OCI-LY7 (cell line): ENCODE results near the gene KLHL11. TPM values are rescaled to one million over a fixed set of nuclear protein-coding genes. Genes with fewer than 3 reads are reported as not detected.

ENCODE experiments used
- BruUV-seq: library from RNA; stranded (reverse); fragments of 400-500 nt; replicated peaks from 2 replicates; lab custom pipeline; 2021; lab: Mats Ljungman, UMichigan
- CTCF ChIA-PET: fragments of 300-600 bp; sonication (Branson Sonifier 250); formaldehyde crosslinking; loops from one replicate; lab custom pipeline; 2022; ENCODE audit warnings: antibody characterized with exemption; ENCODE audit not compliant: unreplicated experiment; lab: Charles Lee
- POLR2A ChIA-PET: fragments of 300-600 bp; sonication (Branson Sonifier 250); formaldehyde crosslinking; loops from one replicate; lab custom pipeline; 2022; ENCODE audit warnings: antibody characterized with exemption; lab: Charles Lee
- DNase-seq: peaks from one replicate; pipeline ENCODE4 v3.0.0-alpha.2; 2015; ENCODE audit warnings: low spot score
- H2AFZ ChIP-seq: fragments of 200-600 bp; sonication (generic), shearing (Covaris generic); 2 replicates; pipeline ENCODE4 v1.6.1; 2014; ENCODE audit warnings: mild to moderate bottlenecking, antibody characterized with exemption, low read length, moderate library complexity
- H3K27ac ChIP-seq: fragments of 200-600 bp; sonication (generic); 2 replicates; pipeline ENCODE4 v1.5.1; 2014; ENCODE audit warnings: mixed run types, low read depth, mild to moderate bottlenecking, moderate library complexity, low read length, inconsistent platforms; ENCODE audit not compliant: poor library complexity, severe bottlenecking
- H3K36me3 ChIP-seq: fragments of 200-600 bp; sonication (generic); 2 replicates; pipeline ENCODE4 v1.6.1; 2014; ENCODE audit warnings: mild to moderate bottlenecking, antibody characterized with exemption, low read length, moderate library complexity, mixed read lengths; ENCODE audit not compliant: insufficient read depth
- H3K4me1 ChIP-seq: fragments of 200-600 bp; sonication (generic); 2 replicates; pipeline ENCODE4 v1.5.1; 2014; ENCODE audit warnings: mild to moderate bottlenecking, low read length; ENCODE audit not compliant: insufficient read depth, poor library complexity, severe bottlenecking
- H3K4me2 ChIP-seq: fragments of 200-600 bp; sonication (generic); 2 replicates; pipeline ENCODE4 v1.6.1; 2014; ENCODE audit warnings: mild to moderate bottlenecking, low read length
- H3K4me3 ChIP-seq: fragments of 200-600 bp; sonication (generic); 2 replicates; pipeline ENCODE4 v1.5.1; 2014; ENCODE audit warnings: mild to moderate bottlenecking, low read depth, low read length; ENCODE audit not compliant: poor library complexity, severe bottlenecking
- H3K79me2 ChIP-seq: fragments of 200-600 bp; sonication (generic); 2 replicates; pipeline ENCODE4 v1.6.1; 2016; ENCODE audit warnings: low read depth, mild to moderate bottlenecking, low read length, moderate library complexity, mixed read lengths; ENCODE audit not compliant: insufficient read depth
- H3K9me2 ChIP-seq: fragments of 200-600 bp; sonication (generic); 2 replicates; pipeline ENCODE4 v1.6.1; 2016; ENCODE audit warnings: mild to moderate bottlenecking, low read length, mixed read lengths; ENCODE audit not compliant: insufficient read depth
- H3K9me3 ChIP-seq: fragments of 200-600 bp; sonication (generic); 2 replicates; pipeline ENCODE4 v1.6.1; 2014; ENCODE audit warnings: mild to moderate bottlenecking, mixed run types, low read length, mixed read lengths
- H4K20me1 ChIP-seq: fragments of 200-600 bp; sonication (generic); 2 replicates; pipeline ENCODE4 v1.6.1; 2014; ENCODE audit warnings: mild to moderate bottlenecking, antibody characterized with exemption, low read length, moderate library complexity, mixed read lengths; ENCODE audit not compliant: insufficient read depth
- EZH2phosphoT487 ChIP-seq: fragments of 200-600 bp; sonication (generic); IDR thresholded peaks from 2 replicates; pipeline ENCODE4 v1.6.1; 2018; ENCODE audit warnings: low read depth, borderline replicate concordance, mild to moderate bottlenecking, mixed run types, antibody characterized with exemption, low read length, moderate library complexity, mixed read lengths
- intact Hi-C: fragments of 100-400 bp; cut with micrococcal nuclease; formaldehyde crosslinking; loops from one replicate; pipeline ENCODE4 v1.10.0; 2022; ENCODE audit not compliant: unreplicated experiment
- total RNA-seq, 2 experiments: library from RNA; depleted of rRNA in 1 of 2; stranded (reverse); fragments of >200 nt in 1 of 2; shearing (Covaris generic) in 1 of 2; gene quantifications; 2 replicates each; pipeline ENCODE4 v1.2.3, GENCODE V29; 2014 to 2022
- TF ChIP-seq, protein P1 (sequence below): fragments of 200-600 bp; sonication (generic); conservative IDR thresholded peaks from 2 replicates; pipeline ENCODE4 v1.5.1; 2014; ENCODE audit warnings: mild to moderate bottlenecking, antibody characterized with exemption, low read length, moderate library complexity, mixed read lengths

The KLHL11 gene
- total RNA-seq, 2 experiments from 2014 or later: 20.9 to 35.4 TPM

DNA sequence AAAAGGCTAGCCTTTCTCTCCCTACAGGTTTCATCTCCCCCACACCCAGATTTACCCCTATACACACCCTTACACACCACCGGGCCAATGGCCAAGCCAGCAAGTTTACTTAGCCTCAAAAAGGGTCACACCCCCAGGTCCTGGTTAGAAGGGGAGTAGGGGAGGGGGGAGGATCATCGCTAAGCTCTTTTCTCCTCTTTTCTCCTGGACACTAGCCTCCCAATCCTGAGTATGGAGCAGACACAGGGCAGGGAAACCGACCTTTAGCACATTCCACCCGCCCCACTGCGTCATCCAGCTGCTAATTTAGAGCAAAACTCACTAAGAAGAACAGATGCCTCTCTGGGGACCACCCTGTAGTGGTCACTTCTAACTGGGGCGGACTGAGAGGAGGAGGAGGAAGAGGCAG is 49.1 kb upstream of the KLHL11 start:
- intact Hi-C loops: no loop called here
- peaks cover 71% of the 10 kb centered on the region for H3K36me3 ChIP-seq
- no peak overlapping the region for H3K4me3 ChIP-seq
- TF ChIP-seq, protein P1, sequence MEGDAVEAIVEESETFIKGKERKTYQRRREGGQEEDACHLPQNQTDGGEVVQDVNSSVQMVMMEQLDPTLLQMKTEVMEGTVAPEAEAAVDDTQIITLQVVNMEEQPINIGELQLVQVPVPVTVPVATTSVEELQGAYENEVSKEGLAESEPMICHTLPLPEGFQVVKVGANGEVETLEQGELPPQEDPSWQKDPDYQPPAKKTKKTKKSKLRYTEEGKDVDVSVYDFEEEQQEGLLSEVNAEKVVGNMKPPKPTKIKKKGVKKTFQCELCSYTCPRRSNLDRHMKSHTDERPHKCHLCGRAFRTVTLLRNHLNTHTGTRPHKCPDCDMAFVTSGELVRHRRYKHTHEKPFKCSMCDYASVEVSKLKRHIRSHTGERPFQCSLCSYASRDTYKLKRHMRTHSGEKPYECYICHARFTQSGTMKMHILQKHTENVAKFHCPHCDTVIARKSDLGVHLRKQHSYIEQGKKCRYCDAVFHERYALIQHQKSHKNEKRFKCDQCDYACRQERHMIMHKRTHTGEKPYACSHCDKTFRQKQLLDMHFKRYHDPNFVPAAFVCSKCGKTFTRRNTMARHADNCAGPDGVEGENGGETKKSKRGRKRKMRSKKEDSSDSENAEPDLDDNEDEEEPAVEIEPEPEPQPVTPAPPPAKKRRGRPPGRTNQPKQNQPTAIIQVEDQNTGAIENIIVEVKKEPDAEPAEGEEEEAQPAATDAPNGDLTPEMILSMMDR: no peak
- TF ChIP-seq EZH2phosphoT487: no peak
- H3K4me1 ChIP-seq: peaks cover 9% of the 10 kb centered on the region
- no peak overlapping the region for H2AFZ ChIP-seq
- H3K79me2 ChIP-seq: peaks cover 47% of the 10 kb centered on the region
- ChIA-PET CTCF (no interaction called here), POLR2A (interaction anchor here (0.6 kb wide), 1 partner anchor 185 kb away, joined by 5 read pairs; no protein-coding TSS in a partner anchor)
- no peaks in the 10 kb centered on the region for H3K9me3 ChIP-seq
- H3K4me2 ChIP-seq: no peak overlapping the region
- DNase-seq: no peak
- H4K20me1 ChIP-seq: peaks cover 19% of the 10 kb centered on the region
- no peak overlapping the region for H3K27ac ChIP-seq
- H3K9me2 ChIP-seq: no peaks in the 10 kb centered on the region
- no TSS peak for BruUV-seq

DNA sequence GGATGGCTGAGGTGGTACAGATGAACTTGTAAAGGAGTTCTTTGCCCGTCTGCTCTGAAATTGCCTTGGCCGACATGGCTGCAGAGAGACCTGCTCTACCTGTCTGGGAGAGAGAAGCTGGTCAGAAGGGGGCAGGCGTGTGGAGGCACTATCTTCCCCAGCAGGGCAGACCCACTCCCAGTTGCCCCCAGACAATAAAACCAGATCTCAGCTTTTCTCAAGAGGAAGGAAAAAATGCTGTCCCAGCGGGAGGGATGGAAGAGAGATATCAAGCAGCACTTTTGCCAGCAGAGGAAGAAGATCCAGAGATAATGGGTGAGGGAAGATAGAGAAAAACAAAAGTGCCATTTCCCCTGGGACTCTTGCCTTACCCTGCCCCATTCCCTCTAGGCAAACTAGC is 48.6 kb upstream of the KLHL11 start:
- H3K4me1 ChIP-seq: peaks cover 6% of the 10 kb centered on the region
- TF ChIP-seq EZH2phosphoT487: no peak
- TF ChIP-seq, protein P1: no peak
- no peak for DNase-seq
- no peak overlapping the region for H3K27ac ChIP-seq
- H4K20me1 ChIP-seq: peaks cover 19% of the 10 kb centered on the region
- peaks cover 77% of the 10 kb centered on the region for H3K36me3 ChIP-seq
- H3K4me2 ChIP-seq: no peak overlapping the region
- no peak overlapping the region for H3K4me3 ChIP-seq
- ChIA-PET POLR2A (interaction anchor here (0.6 kb wide), 1 partner anchor 184 kb away, joined by 5 read pairs; no protein-coding TSS in a partner anchor), CTCF (no interaction called here)
- no peak overlapping the region for H2AFZ ChIP-seq
- BruUV-seq: no TSS peak
- H3K9me3 ChIP-seq: no peaks in the 10 kb centered on the region
- intact Hi-C loops: no loop called here
- H3K79me2 ChIP-seq: peaks cover 47% of the 10 kb centered on the region
- no peaks in the 10 kb centered on the region for H3K9me2 ChIP-seq

DNA sequence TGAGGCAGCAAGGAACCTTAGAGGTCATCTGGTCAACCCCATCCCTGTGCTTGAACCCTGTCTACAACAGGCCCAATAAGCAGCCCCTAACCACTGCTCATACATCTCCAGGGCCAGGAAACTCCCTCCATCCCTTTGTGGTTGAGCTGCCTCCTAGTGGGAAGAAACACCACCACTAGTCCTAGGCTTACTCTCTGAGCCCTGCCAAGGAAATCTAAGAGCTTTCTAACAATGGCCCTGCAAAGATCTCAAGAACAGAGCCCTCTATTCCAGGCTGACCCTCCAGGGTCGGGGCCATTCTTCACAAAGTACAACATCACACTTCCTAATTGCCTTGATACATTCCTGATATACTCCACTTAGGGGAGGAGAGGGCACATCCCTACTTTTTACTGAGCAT is 47.7 kb upstream of the KLHL11 start:
- TF ChIP-seq, protein P1: no peak
- TF ChIP-seq EZH2phosphoT487: no peak
- peaks cover 39% of the 10 kb centered on the region for H3K79me2 ChIP-seq
- no TSS peak for BruUV-seq
- no peak overlapping the region for H3K4me3 ChIP-seq
- H4K20me1 ChIP-seq: peaks cover 19% of the 10 kb centered on the region
- no peak overlapping the region for H3K4me2 ChIP-seq
- no peak overlapping the region for H3K27ac ChIP-seq
- no peak overlapping the region for H2AFZ ChIP-seq
- peaks cover 86% of the 10 kb centered on the region for H3K36me3 ChIP-seq
- intact Hi-C loops: no loop called here
- H3K9me2 ChIP-seq: no peaks in the 10 kb centered on the region
- CTCF ChIA-PET: no interaction called here
- DNase-seq: no peak
- peaks cover 6% of the 10 kb centered on the region for H3K4me1 ChIP-seq
- H3K9me3 ChIP-seq: no peaks in the 10 kb centered on the region
- POLR2A ChIA-PET: no interaction called here
